A549 (cell line): ENCODE results near the gene CRADD. TPM values are rescaled to one million over a fixed set of nuclear protein-coding genes. Genes with fewer than 3 reads are reported as not detected.

Experiments used
- ATAC-seq, 2 experiments: fragments of 200-7000 bp in 1 of 2; fragments of >200 bp in 1 of 2; cut with Nextera tagmentation in 1 of 2; cut with Tn5 transposase in 1 of 2; 3 replicates each; pipeline versions ENCODE4 v1.8.0 to v1.9.1; 2018 to 2020; ENCODE audit warnings: mild to moderate bottlenecking in 1 of 2, moderate library complexity in 1 of 2
- CTCF ChIA-PET: fragments of 300-600 bp; sonication (Branson Sonifier 250); formaldehyde crosslinking; extraction: SDS; loops from one replicate; lab custom pipeline; 2021; ENCODE audit warnings: antibody characterized with exemption, inconsistent platforms; lab: Yijun Ruan, JAX
- POLR2A ChIA-PET: fragments of 350-600 bp; formaldehyde crosslinking; extraction: SDS; loops from one replicate; lab custom pipeline; 2021; ENCODE audit warnings: antibody characterized with exemption, inconsistent platforms; lab: Yijun Ruan, JAX
- DNase-seq, 2 experiments: peaks; one replicate each; pipeline versions ENCODE4 v3.0.0 to v3.0.0-alpha.2; 2011 to 2016; ENCODE audit warnings: low read depth in 1 of 2, low spot score in 1 of 2
- FAIRE-seq: peaks from 2 replicates; lab custom pipeline; 2011; peaks lifted over from hg19 to GRCh38; lab: Jason Lieb, UNC
- H3K27ac ChIP-seq, 2 experiments: fragments of >200 bp; sonication (Bioruptor Twin); formaldehyde crosslinking; 3 replicates each; pipeline ENCODE4 v1.5.1; 2016 to 2017
- H3K4me1 ChIP-seq: fragments of >200 bp; sonication (Bioruptor Twin); formaldehyde crosslinking; 3 replicates; pipeline ENCODE4 v1.6.1; 2016
- H3K4me2 ChIP-seq: fragments of >200 bp; sonication (Bioruptor Twin); formaldehyde crosslinking; 3 replicates; pipeline ENCODE4 v1.6.1; 2016
- H3K4me3 ChIP-seq: fragments of >200 bp; sonication (Bioruptor Twin); formaldehyde crosslinking; 3 replicates; pipeline ENCODE4 v1.5.1; 2016
- H3K9me3 ChIP-seq: fragments of >200 bp; sonication (Bioruptor Twin); formaldehyde crosslinking; 3 replicates; pipeline ENCODE4 v1.6.1; 2016
- BCL3 ChIP-seq: fragments of >200 bp; sonication (Bioruptor Twin); formaldehyde crosslinking; IDR thresholded peaks from 3 replicates; pipeline ENCODE4 v1.6.1; 2016
- BHLHE40 ChIP-seq: IDR thresholded peaks from 2 replicates; pipeline ENCODE4 v1.6.1; 2012; ENCODE audit warnings: low read depth, low read length, inconsistent platforms
- CBX2 ChIP-seq: fragments of 200-600 bp; sonication (generic); IDR thresholded peaks from 2 replicates; pipeline ENCODE4 v1.6.1; 2016; ENCODE audit warnings: low read depth, mild to moderate bottlenecking, borderline replicate concordance
- CBX8 ChIP-seq: fragments of 200-600 bp; sonication (generic); IDR thresholded peaks from 2 replicates; pipeline ENCODE4 v1.6.1; 2016
- CEBPB ChIP-seq, 2 experiments: fragments of >200 bp in 1 of 2; sonication (Bioruptor Twin) in 1 of 2; formaldehyde crosslinking in 1 of 2; IDR thresholded peaks; 2 replicates each; pipeline ENCODE4 v1.6.1; 2012 to 2016
- CHD2 ChIP-seq: fragments of 150-350 bp; IDR thresholded peaks from 2 replicates; pipeline ENCODE4 v1.6.1; 2014; ENCODE audit warnings: low read length; ENCODE audit not compliant: partially characterized antibody
- CHD4 ChIP-seq: fragments of 200-600 bp; sonication (generic); IDR thresholded peaks from 2 replicates; pipeline ENCODE4 v1.6.1; 2016; ENCODE audit warnings: antibody characterized with exemption, mild to moderate bottlenecking, borderline replicate concordance
- CTCF ChIP-seq: fragments of >200 bp; sonication (Bioruptor Twin); formaldehyde crosslinking; IDR thresholded peaks from 3 replicates; pipeline ENCODE4 v1.5.1; 2016
- ELK1 ChIP-seq: fragments of 150-350 bp; IDR thresholded peaks from 2 replicates; pipeline ENCODE4 v1.6.1; 2014; ENCODE audit warnings: low read depth, mild to moderate bottlenecking, low read length
- HEYL ChIP-seq: fragments of 250-450 bp; sonication (Bioruptor Pico); IDR thresholded peaks from 2 replicates; pipeline ENCODE4 v1.8.0; 2021; ENCODE audit warnings: mild to moderate bottlenecking, moderate library complexity
- HOXB13 ChIP-seq: fragments of 250-450 bp; sonication (Bioruptor Pico); IDR thresholded peaks from 2 replicates; pipeline ENCODE4 v1.5.0; 2020; ENCODE audit warnings: low read depth, mild to moderate bottlenecking, moderate library complexity
- HOXB5 ChIP-seq: fragments of 250-450 bp; sonication (Bioruptor Pico); IDR thresholded peaks from 2 replicates; pipeline ENCODE4 v1.5.0; 2020; ENCODE audit warnings: mild to moderate bottlenecking, moderate library complexity
- KDM5A ChIP-seq: fragments of 200-600 bp; sonication (generic); IDR thresholded peaks from 2 replicates; pipeline ENCODE4 v1.6.1; 2016; ENCODE audit warnings: antibody characterized with exemption, mild to moderate bottlenecking
- MAFK ChIP-seq: fragments of 450-650 bp; IDR thresholded peaks from 2 replicates; pipeline ENCODE4 v1.6.1; 2014; ENCODE audit not compliant: partially characterized antibody
- MAZ ChIP-seq: fragments of 150-350 bp; IDR thresholded peaks from 2 replicates; pipeline ENCODE4 v1.6.1; 2014; ENCODE audit warnings: antibody characterized with exemption, low read depth, low read length, borderline replicate concordance
- NPAS2 ChIP-seq: fragments of 250-450 bp; sonication (Bioruptor Pico); IDR thresholded peaks from 2 replicates; pipeline ENCODE4 v1.8.0; 2022; ENCODE audit warnings: mild to moderate bottlenecking, moderate library complexity, borderline replicate concordance
- PHF8 ChIP-seq: fragments of 200-600 bp; sonication (generic); IDR thresholded peaks from 2 replicates; pipeline ENCODE4 v1.6.1; 2016; ENCODE audit warnings: low read depth, mild to moderate bottlenecking, antibody characterized with exemption, moderate library complexity, borderline replicate concordance
- RAD21 ChIP-seq, 2 experiments: fragments of >200 bp in 1 of 2; sonication (Bioruptor Twin) in 1 of 2; formaldehyde crosslinking in 1 of 2; IDR thresholded peaks in 1 of 2; conservative IDR thresholded peaks in 1 of 2; 2 replicates in 1 of 2; 3 replicates in 1 of 2; pipeline ENCODE4 v1.6.1; 2012 to 2018; ENCODE audit warnings: inconsistent platforms in 1 of 2
- RCOR1 ChIP-seq: fragments of 150-350 bp; IDR thresholded peaks from 2 replicates; pipeline ENCODE4 v1.6.1; 2014; ENCODE audit warnings: antibody characterized with exemption, low read length, low read depth
- RNF2 ChIP-seq: fragments of 200-600 bp; sonication (generic); IDR thresholded peaks from 2 replicates; pipeline ENCODE4 v1.6.1; 2016; ENCODE audit warnings: low read depth, mild to moderate bottlenecking, antibody characterized with exemption, moderate library complexity, borderline replicate concordance
- USF2 ChIP-seq: fragments of 450-650 bp; IDR thresholded peaks from 2 replicates; pipeline ENCODE4 v1.6.1; 2014; ENCODE audit warnings: antibody characterized with exemption
- ZFP36 ChIP-seq: fragments of 450-650 bp; IDR thresholded peaks from 2 replicates; pipeline ENCODE4 v1.6.1; 2014; ENCODE audit warnings: borderline replicate concordance; ENCODE audit not compliant: partially characterized antibody
- ZNF302 ChIP-seq: fragments of 250-450 bp; sonication (Bioruptor Pico); IDR thresholded peaks from 2 replicates; pipeline ENCODE4 v1.9.0; 2021; ENCODE audit warnings: inconsistent platforms, mild to moderate bottlenecking, moderate library complexity
- ZSCAN20 ChIP-seq: fragments of 250-450 bp; sonication (Bioruptor Pico); IDR thresholded peaks from 2 replicates; pipeline ENCODE4 v1.8.0; 2022; ENCODE audit warnings: mild to moderate bottlenecking, moderate library complexity
- WGBS: methylation state at CpG from one replicate; pipeline ENCODE4 v1.1.6; 2017; ENCODE audit errors: missing lambda C conversion rate; 5-methylcytosine and 5-hydroxymethylcytosine counted together
- polyA plus RNA-seq, 4 experiments: library from polyadenylated mRNA; depleted of rRNA in 3 of 4; stranded (reverse); fragments of >200 nt; fragmentation: RNase III in 1 of 4; extraction: RNeasy Plus Mini Kit Qiagen cat#74134 plus additional on column Dnase treatment in 1 of 4; gene quantifications; 2 replicates in 3 of 4; 3 replicates in 1 of 4; pipeline ENCODE4 v1.2.3, GENCODE V29; 2011 to 2017
- TF ChIP-seq, protein P1 (sequence below): IDR thresholded peaks from 2 replicates; pipeline ENCODE4 v1.6.1; 2012
- TF ChIP-seq, protein P2 (sequence below): fragments of 250-450 bp; sonication (Bioruptor Pico); IDR thresholded peaks from 2 replicates; pipeline ENCODE4 v1.5.0; 2021; ENCODE audit warnings: mild to moderate bottlenecking, moderate library complexity, borderline replicate concordance
- TF ChIP-seq, protein P3 (sequence below): fragments of 200-600 bp; sonication (generic); IDR thresholded peaks from 2 replicates; pipeline ENCODE4 v1.6.1; 2016; ENCODE audit warnings: antibody characterized with exemption, mild to moderate bottlenecking, moderate library complexity

The CRADD gene
- polyA plus RNA-seq, 2 of the 4 experiments (the other 2 are of a cell fraction) = 13.2 to 23.0 TPM

- ATAC-seq (no peak), DNase-seq (no peak), FAIRE-seq (no peak)
- no peaks in the 10 kb centered on the region for H3K4me1 ChIP-seq
- TF ChIP-seq CHD2 = no peak
- no peak for TF ChIP-seq ELK1
- TF ChIP-seq ZNF302 (CRISPR knock-in tag) = no peak
- no peak for TF ChIP-seq PHF8
- TF ChIP-seq MAZ = no peak
- TF ChIP-seq, protein P1, sequence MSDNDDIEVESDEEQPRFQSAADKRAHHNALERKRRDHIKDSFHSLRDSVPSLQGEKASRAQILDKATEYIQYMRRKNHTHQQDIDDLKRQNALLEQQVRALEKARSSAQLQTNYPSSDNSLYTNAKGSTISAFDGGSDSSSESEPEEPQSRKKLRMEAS = no peak
- no peak for TF ChIP-seq USF2
- no peak for TF ChIP-seq CHD4
- TF ChIP-seq HEYL (CRISPR knock-in tag) = no peak
- TF ChIP-seq, protein P2, sequence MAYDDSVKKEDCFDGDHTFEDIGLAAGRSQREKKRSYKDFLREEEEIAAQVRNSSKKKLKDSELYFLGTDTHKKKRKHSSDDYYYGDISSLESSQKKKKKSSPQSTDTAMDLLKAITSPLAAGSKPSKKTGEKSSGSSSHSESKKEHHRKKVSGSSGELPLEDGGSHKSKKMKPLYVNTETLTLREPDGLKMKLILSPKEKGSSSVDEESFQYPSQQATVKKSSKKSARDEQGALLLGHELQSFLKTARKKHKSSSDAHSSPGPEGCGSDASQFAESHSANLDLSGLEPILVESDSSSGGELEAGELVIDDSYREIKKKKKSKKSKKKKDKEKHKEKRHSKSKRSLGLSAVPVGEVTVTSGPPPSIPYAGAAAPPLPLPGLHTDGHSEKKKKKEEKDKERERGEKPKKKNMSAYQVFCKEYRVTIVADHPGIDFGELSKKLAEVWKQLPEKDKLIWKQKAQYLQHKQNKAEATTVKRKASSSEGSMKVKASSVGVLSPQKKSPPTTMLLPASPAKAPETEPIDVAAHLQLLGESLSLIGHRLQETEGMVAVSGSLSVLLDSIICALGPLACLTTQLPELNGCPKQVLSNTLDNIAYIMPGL (CRISPR knock-in tag) = no peak
- no peak for TF ChIP-seq CBX8
- TF ChIP-seq RCOR1 = no peak
- no peak for TF ChIP-seq ZSCAN20 (CRISPR knock-in tag)
- TF ChIP-seq CBX2 = no peak
- no peak for TF ChIP-seq RAD21 (conservative IDR thresholded peaks at IDR 0.05 in 1 of 2, IDR thresholded peaks at IDR 0.05 in 1 of 2)
- no peak for TF ChIP-seq NPAS2 (CRISPR knock-in tag)
- no peak for TF ChIP-seq BCL3
- TF ChIP-seq MAFK = no peak
- WGBS = 78% methylated on average over 4 of the region's 4 CpGs
- H3K9me3 ChIP-seq = no peaks in the 10 kb centered on the region
- ChIA-PET CTCF (no interaction called here), POLR2A (no interaction called here)
- no peak overlapping the region for H3K4me2 ChIP-seq
- no peak overlapping the region for H3K4me3 ChIP-seq
- H3K27ac ChIP-seq = no peak overlapping the region
Measured at GRCh38 chr12:93805736-93806141, 128.6 kb downstream of the CRADD start.

DNA sequence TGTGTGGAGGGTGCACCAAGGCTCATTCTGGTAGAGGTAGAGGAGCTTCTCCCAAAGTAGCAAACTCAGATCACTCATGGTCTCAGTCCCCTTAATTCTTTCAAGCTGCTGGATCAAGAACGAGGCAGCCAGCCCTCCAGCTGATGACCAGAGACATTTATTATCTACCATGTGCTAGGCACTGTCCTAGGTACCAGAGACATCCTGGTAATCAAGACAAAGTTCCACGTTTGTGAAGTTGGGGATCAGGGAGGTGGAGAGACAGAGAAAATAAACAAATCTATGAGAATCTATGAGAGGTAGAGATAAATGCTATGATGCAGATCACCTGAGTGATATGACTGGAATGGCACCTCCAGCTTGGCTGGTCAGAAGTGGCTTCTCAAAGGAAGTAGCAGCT lies 130.2 kb downstream of the CRADD start:
- ChIA-PET POLR2A (no interaction called here), CTCF (interaction anchor here (1.1 to 1.9 kb wide), 2 partner anchors 294 to 295 kb away, joined by 3 to 4 read pairs; no protein-coding TSS in a partner anchor)
- H3K9me3 ChIP-seq = no peaks in the 10 kb centered on the region
- H3K4me2 ChIP-seq = no peak overlapping the region
- FAIRE-seq (no peak), DNase-seq (no peak), ATAC-seq (no peak)
- WGBS = 58% methylated on average over 2 of the region's 2 CpGs
- no peaks in the 10 kb centered on the region for H3K4me1 ChIP-seq
- H3K27ac ChIP-seq = no peak overlapping the region
- no peak overlapping the region for H3K4me3 ChIP-seq
- TF ChIP-seq CEBPB (IDR thresholded peaks at IDR 0.05) (no peak), PHF8 (no peak), HOXB13 (CRISPR knock-in tag) (no peak), CHD4 (no peak), KDM5A (no peak), RNF2 (no peak), ZFP36 (no peak), MAFK (no peak), HOXB5 (CRISPR knock-in tag) (no peak), BHLHE40 (no peak), CTCF (no peak)
- TF ChIP-seq, protein P3, sequence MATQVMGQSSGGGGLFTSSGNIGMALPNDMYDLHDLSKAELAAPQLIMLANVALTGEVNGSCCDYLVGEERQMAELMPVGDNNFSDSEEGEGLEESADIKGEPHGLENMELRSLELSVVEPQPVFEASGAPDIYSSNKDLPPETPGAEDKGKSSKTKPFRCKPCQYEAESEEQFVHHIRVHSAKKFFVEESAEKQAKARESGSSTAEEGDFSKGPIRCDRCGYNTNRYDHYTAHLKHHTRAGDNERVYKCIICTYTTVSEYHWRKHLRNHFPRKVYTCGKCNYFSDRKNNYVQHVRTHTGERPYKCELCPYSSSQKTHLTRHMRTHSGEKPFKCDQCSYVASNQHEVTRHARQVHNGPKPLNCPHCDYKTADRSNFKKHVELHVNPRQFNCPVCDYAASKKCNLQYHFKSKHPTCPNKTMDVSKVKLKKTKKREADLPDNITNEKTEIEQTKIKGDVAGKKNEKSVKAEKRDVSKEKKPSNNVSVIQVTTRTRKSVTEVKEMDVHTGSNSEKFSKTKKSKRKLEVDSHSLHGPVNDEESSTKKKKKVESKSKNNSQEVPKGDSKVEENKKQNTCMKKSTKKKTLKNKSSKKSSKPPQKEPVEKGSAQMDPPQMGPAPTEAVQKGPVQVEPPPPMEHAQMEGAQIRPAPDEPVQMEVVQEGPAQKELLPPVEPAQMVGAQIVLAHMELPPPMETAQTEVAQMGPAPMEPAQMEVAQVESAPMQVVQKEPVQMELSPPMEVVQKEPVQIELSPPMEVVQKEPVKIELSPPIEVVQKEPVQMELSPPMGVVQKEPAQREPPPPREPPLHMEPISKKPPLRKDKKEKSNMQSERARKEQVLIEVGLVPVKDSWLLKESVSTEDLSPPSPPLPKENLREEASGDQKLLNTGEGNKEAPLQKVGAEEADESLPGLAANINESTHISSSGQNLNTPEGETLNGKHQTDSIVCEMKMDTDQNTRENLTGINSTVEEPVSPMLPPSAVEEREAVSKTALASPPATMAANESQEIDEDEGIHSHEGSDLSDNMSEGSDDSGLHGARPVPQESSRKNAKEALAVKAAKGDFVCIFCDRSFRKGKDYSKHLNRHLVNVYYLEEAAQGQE = no peak
